Measurements from ENCODE around the gene PRKCA.

The PRKCA gene

DNA sequence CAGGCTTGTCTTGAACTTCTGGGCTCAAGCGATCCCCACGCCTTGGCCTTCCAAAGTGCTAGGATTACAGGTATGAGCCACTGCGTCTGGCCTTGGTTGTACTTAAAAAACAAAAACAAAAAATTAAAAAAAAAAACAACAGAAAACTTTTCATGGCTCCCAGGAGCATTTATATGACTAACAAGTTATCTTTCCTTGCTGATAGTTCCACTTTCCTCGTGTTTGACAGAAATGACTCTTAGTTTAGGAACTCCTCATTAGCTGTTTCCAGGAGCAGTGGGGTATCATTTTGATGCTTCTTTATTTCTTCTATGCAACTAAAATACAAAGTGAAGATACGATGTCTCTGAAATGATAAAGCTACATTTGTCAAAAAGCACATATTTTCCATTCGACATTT lies 165.4 kb downstream of the PRKCA start:
- Histone ChIP-seq H3K9ac (ENCODE audit: low read length) (no peak overlapping the region), H3K4me2 (ENCODE audit: low read length) (no peak overlapping the region), H3K4me1 (ENCODE audit: control insufficient read depth in 1 of 2, insufficient read depth in 2 of 2, low read length in 2 of 2) (peaks cover 14 to 18% of the 10 kb centered on the region in 2 experiments), H2BK12ac (ENCODE audit: low read length) (peak overlapping the region; percentile 75), H2BK120ac (ENCODE audit: insufficient read depth, low read length, poor library complexity) (peak overlapping the region; percentile 91), H3K4ac (ENCODE audit: low read depth, low read length) (no peak overlapping the region), H3K9me3 (ENCODE audit: insufficient read depth, low read depth, low read length) (no peaks in the 10 kb centered on the region), H2AFZ (ENCODE audit: insufficient read depth, low read length, poor library complexity) (no peak overlapping the region), H3K79me2 (ENCODE audit: control insufficient read depth, insufficient read depth, low read length, poor library complexity) (peaks cover 2% of the 10 kb centered on the region), H3K23ac (ENCODE audit: low read length) (no peak overlapping the region), H3K27me3 (ENCODE audit: insufficient read depth, low read length) (no peaks in the 10 kb centered on the region), H3K18ac (ENCODE audit: low read length) (no peak overlapping the region), H3K36me3 (ENCODE audit: control insufficient read depth in 1 of 2, insufficient read depth in 2 of 2, low read length in 2 of 2) (no peaks in the 10 kb centered on the region), H4K8ac (ENCODE audit: low read depth, low read length) (no peak overlapping the region), H3K27ac (ENCODE audit: low read depth, low read length) (no peak overlapping the region), H3K4me3 (ENCODE audit: low read depth, low read length) (no peak overlapping the region), H3K14ac (ENCODE audit: low read length) (peak overlapping the region; percentile 26), H2BK5ac (ENCODE audit: low read depth, low read length, poor library complexity) (no peak overlapping the region), H2AK5ac (ENCODE audit: low read length) (no peak overlapping the region), H4K12ac (ENCODE audit: low read depth, low read length) (no peak overlapping the region), H4K91ac (ENCODE audit: low read depth, low read length) (peak overlapping the region; percentile 78), H3K79me1 (ENCODE audit: low read length) (peaks cover 12% of the 10 kb centered on the region)
- no peak for DNase-seq
- WGBS (ENCODE audit: extremely low coverage, insufficient coverage, insufficient read length), result no CpG with 5 or more reads among the region's 6 CpGs

DNA sequence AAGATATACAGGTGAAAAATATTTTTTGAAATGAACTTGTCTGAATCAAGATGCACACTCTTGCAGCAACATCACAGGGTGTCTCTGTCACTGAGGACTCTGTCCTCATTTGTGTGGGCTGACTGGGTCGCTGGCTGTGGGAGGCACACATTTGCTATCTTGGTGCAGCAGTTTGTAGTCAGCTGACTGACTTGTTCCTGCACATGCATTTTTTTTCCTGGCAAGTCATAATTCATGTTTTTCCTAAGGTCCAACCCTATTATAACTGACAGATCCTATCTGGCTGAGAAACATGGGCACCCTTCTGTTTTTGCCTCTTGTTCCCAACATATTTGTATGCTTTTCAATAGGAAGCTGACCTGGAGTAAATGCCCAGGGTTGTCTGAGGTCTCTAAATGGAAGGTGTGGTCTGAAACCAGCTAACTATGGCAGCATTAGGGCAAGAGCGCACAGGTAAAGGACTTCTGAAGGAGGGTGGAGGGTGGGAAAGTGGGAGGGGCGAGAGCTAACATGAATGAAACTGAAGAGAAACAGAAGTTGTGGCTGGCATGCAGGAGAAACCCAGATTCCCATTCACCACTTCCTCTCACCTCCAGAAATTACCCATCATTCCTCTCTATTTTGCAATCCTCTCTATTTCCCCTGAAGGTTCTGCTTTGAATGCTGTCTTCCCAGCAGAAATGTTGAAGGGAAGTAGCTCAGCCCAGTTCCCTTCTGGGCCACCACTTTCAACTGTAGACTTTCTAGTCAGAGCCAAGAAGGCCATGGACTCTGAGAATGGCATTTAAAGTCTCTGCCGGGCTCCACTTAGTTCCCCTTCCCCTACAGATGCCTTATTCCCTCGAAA lies 166.1 kb downstream of the PRKCA start:
- Histone ChIP-seq H2BK5ac (ENCODE audit: low read depth, low read length, poor library complexity) (peak overlapping the region; percentile 93), H3K79me2 (ENCODE audit: control insufficient read depth, insufficient read depth, low read length, poor library complexity) (peaks cover 2% of the 10 kb centered on the region), H3K9me3 (ENCODE audit: insufficient read depth, low read depth, low read length) (no peaks in the 10 kb centered on the region), H4K8ac (ENCODE audit: low read depth, low read length) (peak overlapping the region; percentile 75), H3K4me2 (ENCODE audit: low read length) (peak overlapping the region; percentile 37), H3K4me3 (ENCODE audit: low read depth, low read length) (no peak overlapping the region), H3K36me3 (ENCODE audit: control insufficient read depth in 1 of 2, insufficient read depth in 2 of 2, low read length in 2 of 2) (no peaks in the 10 kb centered on the region), H3K18ac (ENCODE audit: low read length) (peak overlapping the region; percentile 96), H3K4ac (ENCODE audit: low read depth, low read length) (peak overlapping the region; percentile 77), H3K14ac (ENCODE audit: low read length) (peak overlapping the region; percentile 91), H2AFZ (ENCODE audit: insufficient read depth, low read length, poor library complexity) (no peak overlapping the region), H3K27me3 (ENCODE audit: insufficient read depth, low read length) (no peaks in the 10 kb centered on the region), H3K4me1 (ENCODE audit: control insufficient read depth in 1 of 2, insufficient read depth in 2 of 2, low read length in 2 of 2) (peaks cover 14 to 19% of the 10 kb centered on the region in 2 experiments), H4K12ac (ENCODE audit: low read depth, low read length) (peak overlapping the region; percentile 39), H2BK12ac (ENCODE audit: low read length) (peak overlapping the region; percentile 97), H4K91ac (ENCODE audit: low read depth, low read length) (peak overlapping the region; percentile 41), H2BK120ac (ENCODE audit: insufficient read depth, low read length, poor library complexity) (peak overlapping the region; percentile 88), H3K79me1 (ENCODE audit: low read length) (peaks cover 12% of the 10 kb centered on the region), H3K27ac (ENCODE audit: low read depth, low read length) (peak overlapping the region; percentile 82), H3K23ac (ENCODE audit: low read length) (no peak overlapping the region), H3K9ac (ENCODE audit: low read length) (no peak overlapping the region), H2AK5ac (ENCODE audit: low read length) (no peak overlapping the region)
- DNase-seq, result peak; percentile 30 to 77
- WGBS (ENCODE audit: extremely low coverage, insufficient coverage, insufficient read length), result no CpG with 5 or more reads among the region's 5 CpGs

DNA sequence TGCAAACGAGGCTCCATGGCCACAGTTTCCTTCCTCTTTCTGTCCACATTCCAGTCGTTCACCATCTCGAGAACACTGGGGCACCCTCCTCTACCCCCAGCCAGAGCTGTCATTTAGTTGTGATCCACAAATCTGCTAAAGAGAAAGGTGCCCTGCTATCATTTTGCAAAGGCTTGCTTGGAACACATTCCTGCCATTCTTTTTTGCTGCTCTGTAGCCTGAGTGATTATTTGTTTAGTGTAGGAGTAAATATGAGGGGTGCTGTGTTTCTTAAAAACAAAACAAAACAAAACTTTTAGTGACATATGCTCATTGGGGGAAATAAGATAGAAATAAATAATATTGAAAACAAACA lies 166.7 kb downstream of the PRKCA start:
- Histone ChIP-seq H4K91ac (ENCODE audit: low read depth, low read length) (peak overlapping the region; percentile 41), H3K18ac (ENCODE audit: low read length) (peak overlapping the region; percentile 96), H3K79me2 (ENCODE audit: control insufficient read depth, insufficient read depth, low read length, poor library complexity) (peaks cover 2% of the 10 kb centered on the region), H2BK120ac (ENCODE audit: insufficient read depth, low read length, poor library complexity) (peak overlapping the region; percentile 88), H3K4me1 (ENCODE audit: control insufficient read depth in 1 of 2, insufficient read depth in 2 of 2, low read length in 2 of 2) (peaks cover 14 to 19% of the 10 kb centered on the region in 2 experiments), H3K4ac (ENCODE audit: low read depth, low read length) (peak overlapping the region; percentile 77), H3K9me3 (ENCODE audit: insufficient read depth, low read depth, low read length) (no peaks in the 10 kb centered on the region), H4K8ac (ENCODE audit: low read depth, low read length) (peak overlapping the region; percentile 75), H2AFZ (ENCODE audit: insufficient read depth, low read length, poor library complexity) (no peak overlapping the region), H4K12ac (ENCODE audit: low read depth, low read length) (peak overlapping the region; percentile 39), H3K14ac (ENCODE audit: low read length) (peak overlapping the region; percentile 91), H2BK12ac (ENCODE audit: low read length) (peak overlapping the region; percentile 97), H3K23ac (ENCODE audit: low read length) (no peak overlapping the region), H2AK5ac (ENCODE audit: low read length) (no peak overlapping the region), H3K27ac (ENCODE audit: low read depth, low read length) (peak overlapping the region; percentile 82), H3K27me3 (ENCODE audit: insufficient read depth, low read length) (no peaks in the 10 kb centered on the region), H3K9ac (ENCODE audit: low read length) (no peak overlapping the region), H3K79me1 (ENCODE audit: low read length) (peaks cover 12% of the 10 kb centered on the region), H3K36me3 (ENCODE audit: control insufficient read depth in 1 of 2, insufficient read depth in 2 of 2, low read length in 2 of 2) (no peaks in the 10 kb centered on the region), H3K4me2 (ENCODE audit: low read length) (peak overlapping the region; percentile 37), H3K4me3 (ENCODE audit: low read depth, low read length) (no peak overlapping the region), H2BK5ac (ENCODE audit: low read depth, low read length, poor library complexity) (peak overlapping the region; percentile 93)
- peak in 1 of 2 donors; percentile 32 for DNase-seq
- whole genome bisulfite sequencing (ENCODE audit: extremely low coverage, insufficient coverage, insufficient read length), result no CpG with 5 or more reads among the region's 3 CpGs

DNA sequence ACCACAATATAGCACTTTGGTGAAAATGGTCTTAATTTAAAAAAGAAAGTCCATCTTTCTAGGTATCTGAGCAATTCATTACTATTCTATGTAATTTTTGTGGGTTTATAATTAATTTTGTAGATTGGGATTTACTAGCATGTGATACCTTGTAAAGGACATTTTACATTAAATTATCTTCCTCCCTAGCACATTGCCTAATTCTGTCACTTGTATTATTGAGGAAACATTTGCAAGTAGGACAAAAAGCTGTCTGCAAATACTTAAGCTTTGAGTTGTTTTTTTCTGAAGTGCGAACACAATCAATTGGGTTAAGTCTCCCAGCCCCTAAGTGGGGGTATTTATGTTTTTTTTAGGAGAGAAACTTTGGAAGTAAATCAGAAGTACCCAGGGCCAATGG lies 167.0 kb downstream of the PRKCA start:
- no CpG with 5 or more reads among the region's 1 CpG for WGBS (ENCODE audit: extremely low coverage, insufficient coverage, insufficient read length)

More for the DNA sequence above, 167.0 kb downstream of the PRKCA start:
- Histone ChIP-seq H3K9ac (ENCODE audit: low read length) (no peak overlapping the region), H3K14ac (ENCODE audit: low read length) (no peak overlapping the region), H3K27ac (ENCODE audit: low read depth, low read length) (peak overlapping the region; percentile 1), H2AK5ac (ENCODE audit: low read length) (no peak overlapping the region), H2BK5ac (ENCODE audit: low read depth, low read length, poor library complexity) (no peak overlapping the region), H2BK12ac (ENCODE audit: low read length) (no peak overlapping the region), H2AFZ (ENCODE audit: insufficient read depth, low read length, poor library complexity) (no peak overlapping the region), H4K91ac (ENCODE audit: low read depth, low read length) (no peak overlapping the region), H3K4me2 (ENCODE audit: low read length) (no peak overlapping the region), H3K23ac (ENCODE audit: low read length) (no peak overlapping the region), H3K9me3 (ENCODE audit: insufficient read depth, low read depth, low read length) (no peaks in the 10 kb centered on the region), H3K18ac (ENCODE audit: low read length) (no peak overlapping the region), H4K12ac (ENCODE audit: low read depth, low read length) (no peak overlapping the region), H2BK120ac (ENCODE audit: insufficient read depth, low read length, poor library complexity) (no peak overlapping the region), H3K36me3 (ENCODE audit: control insufficient read depth in 1 of 2, insufficient read depth in 2 of 2, low read length in 2 of 2) (no peaks in the 10 kb centered on the region), H4K8ac (ENCODE audit: low read depth, low read length) (no peak overlapping the region), H3K4me3 (ENCODE audit: low read depth, low read length) (no peak overlapping the region), H3K79me2 (ENCODE audit: control insufficient read depth, insufficient read depth, low read length, poor library complexity) (peaks cover 2% of the 10 kb centered on the region), H3K79me1 (ENCODE audit: low read length) (peaks cover 12% of the 10 kb centered on the region), H3K4me1 (ENCODE audit: control insufficient read depth in 1 of 2, insufficient read depth in 2 of 2, low read length in 2 of 2) (peaks cover 14 to 23% of the 10 kb centered on the region in 2 experiments), H3K27me3 (ENCODE audit: insufficient read depth, low read length) (no peaks in the 10 kb centered on the region), H3K4ac (ENCODE audit: low read depth, low read length) (no peak overlapping the region)
- no peak for DNase-seq

All from trophoblast cell (in vitro differentiated cells and primary cell).